Measurements from ENCODE around the gene ACY1. TPM values are rescaled to one million over a fixed set of nuclear protein-coding genes. Genes with fewer than 3 reads are reported as not detected.

Gene ACY1
- total and polyA plus RNA-seq, 4 donors: 69.5 to 274 (median 238) TPM

DNA sequence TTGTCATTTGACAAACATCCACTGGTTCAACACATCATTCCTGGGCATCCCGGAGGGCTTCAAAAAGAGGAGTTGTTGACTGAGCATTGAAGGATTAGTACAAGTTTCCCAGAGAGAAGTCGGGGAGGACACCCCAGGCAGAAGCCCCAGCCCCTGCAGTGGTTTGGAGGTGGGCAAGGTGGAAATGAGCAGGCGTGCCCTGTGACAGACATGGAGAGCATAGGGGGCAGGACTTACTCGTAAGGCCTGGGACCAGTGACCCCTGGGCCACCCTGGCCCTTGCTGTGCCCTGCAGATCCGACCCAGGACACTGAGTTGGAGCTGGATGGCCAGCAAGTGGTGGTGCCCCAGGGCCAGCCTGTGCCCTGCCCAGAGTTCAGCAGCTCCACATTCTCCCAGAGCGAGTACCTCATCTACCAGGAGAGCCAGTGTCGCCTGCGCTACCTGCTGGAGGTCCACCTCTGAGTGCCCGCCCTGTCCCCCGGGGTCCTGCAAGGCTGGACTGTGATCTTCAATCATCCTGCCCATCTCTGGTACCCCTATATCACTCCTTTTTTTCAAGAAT lies 35.2 kb upstream of the ACY1 start:
- no peak for DNase-seq (ENCODE audit: low spot score)

DNA sequence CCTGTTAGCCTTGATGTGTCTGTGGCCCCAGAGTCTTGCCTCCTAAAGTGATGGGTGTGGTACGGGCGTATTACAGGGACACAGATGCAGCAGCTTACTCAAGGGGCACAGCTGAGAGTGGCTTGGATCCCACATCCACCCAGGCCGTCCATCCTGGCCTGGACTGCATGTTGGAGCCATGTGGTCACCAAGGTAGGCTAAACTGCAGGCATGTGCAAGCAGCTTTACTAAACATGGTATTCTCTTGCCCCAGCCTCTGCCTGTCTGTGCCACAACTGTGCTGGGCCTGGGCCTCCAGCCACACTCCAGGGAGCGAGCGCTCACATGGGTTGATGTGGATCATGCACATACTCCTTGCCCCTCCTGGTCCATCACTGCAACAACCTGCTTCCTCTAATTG lies 34.2 kb upstream of the ACY1 start:
- peaks cover 0 to 30% (median 18%) of the 10 kb centered on the region in 4 donors for H3K36me3 ChIP-seq (ENCODE audit: control insufficient read depth in 4 of 4, insufficient read depth in 3 of 4, low read depth in 1 of 4, low read length in 3 of 4)
- no peaks in the 10 kb centered on the region for H3K27me3 ChIP-seq (ENCODE audit: control insufficient read depth in 4 of 4, insufficient read depth in 4 of 4, low read length in 3 of 4)
- no peaks in the 10 kb centered on the region for H3K9me3 ChIP-seq (ENCODE audit: control insufficient read depth in 4 of 4, low read length in 3 of 4)
- no peak for DNase-seq (ENCODE audit: low spot score)
- 98% methylated on average over 5 of the region's 5 CpGs for WGBS
- H3K27ac ChIP-seq (ENCODE audit: low read depth in 1 of 2, low read length in 2 of 2): no peak overlapping the region
- no peaks in the 10 kb centered on the region for H3K4me1 ChIP-seq (ENCODE audit: control insufficient read depth in 4 of 4, insufficient read depth in 4 of 4, low read length in 3 of 4)
- H3K4me3 ChIP-seq (ENCODE audit: low read depth in 1 of 3, low read length in 3 of 3): no peak overlapping the region
- H3K9ac ChIP-seq (ENCODE audit: low read depth in 1 of 2, low read length in 2 of 2): no peak overlapping the region
- TF ChIP-seq RXRA (IDR thresholded peaks at IDR 0.05) (no peak), YY1 (IDR thresholded peaks at IDR 0.05) (no peak), FOXA2 (IDR thresholded peaks at IDR 0.05) (no peak), JUND (IDR thresholded peaks at IDR 0.05) (no peak), HNF4G (IDR thresholded peaks at IDR 0.05) (no peak)
- TF ChIP-seq, protein P1, sequence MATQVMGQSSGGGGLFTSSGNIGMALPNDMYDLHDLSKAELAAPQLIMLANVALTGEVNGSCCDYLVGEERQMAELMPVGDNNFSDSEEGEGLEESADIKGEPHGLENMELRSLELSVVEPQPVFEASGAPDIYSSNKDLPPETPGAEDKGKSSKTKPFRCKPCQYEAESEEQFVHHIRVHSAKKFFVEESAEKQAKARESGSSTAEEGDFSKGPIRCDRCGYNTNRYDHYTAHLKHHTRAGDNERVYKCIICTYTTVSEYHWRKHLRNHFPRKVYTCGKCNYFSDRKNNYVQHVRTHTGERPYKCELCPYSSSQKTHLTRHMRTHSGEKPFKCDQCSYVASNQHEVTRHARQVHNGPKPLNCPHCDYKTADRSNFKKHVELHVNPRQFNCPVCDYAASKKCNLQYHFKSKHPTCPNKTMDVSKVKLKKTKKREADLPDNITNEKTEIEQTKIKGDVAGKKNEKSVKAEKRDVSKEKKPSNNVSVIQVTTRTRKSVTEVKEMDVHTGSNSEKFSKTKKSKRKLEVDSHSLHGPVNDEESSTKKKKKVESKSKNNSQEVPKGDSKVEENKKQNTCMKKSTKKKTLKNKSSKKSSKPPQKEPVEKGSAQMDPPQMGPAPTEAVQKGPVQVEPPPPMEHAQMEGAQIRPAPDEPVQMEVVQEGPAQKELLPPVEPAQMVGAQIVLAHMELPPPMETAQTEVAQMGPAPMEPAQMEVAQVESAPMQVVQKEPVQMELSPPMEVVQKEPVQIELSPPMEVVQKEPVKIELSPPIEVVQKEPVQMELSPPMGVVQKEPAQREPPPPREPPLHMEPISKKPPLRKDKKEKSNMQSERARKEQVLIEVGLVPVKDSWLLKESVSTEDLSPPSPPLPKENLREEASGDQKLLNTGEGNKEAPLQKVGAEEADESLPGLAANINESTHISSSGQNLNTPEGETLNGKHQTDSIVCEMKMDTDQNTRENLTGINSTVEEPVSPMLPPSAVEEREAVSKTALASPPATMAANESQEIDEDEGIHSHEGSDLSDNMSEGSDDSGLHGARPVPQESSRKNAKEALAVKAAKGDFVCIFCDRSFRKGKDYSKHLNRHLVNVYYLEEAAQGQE (IDR thresholded peaks at IDR 0.05): no peak
- TF ChIP-seq, protein P2, sequence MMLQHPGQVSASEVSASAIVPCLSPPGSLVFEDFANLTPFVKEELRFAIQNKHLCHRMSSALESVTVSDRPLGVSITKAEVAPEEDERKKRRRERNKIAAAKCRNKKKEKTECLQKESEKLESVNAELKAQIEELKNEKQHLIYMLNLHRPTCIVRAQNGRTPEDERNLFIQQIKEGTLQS (IDR thresholded peaks at IDR 0.05): no peak
- TF ChIP-seq, protein P3, sequence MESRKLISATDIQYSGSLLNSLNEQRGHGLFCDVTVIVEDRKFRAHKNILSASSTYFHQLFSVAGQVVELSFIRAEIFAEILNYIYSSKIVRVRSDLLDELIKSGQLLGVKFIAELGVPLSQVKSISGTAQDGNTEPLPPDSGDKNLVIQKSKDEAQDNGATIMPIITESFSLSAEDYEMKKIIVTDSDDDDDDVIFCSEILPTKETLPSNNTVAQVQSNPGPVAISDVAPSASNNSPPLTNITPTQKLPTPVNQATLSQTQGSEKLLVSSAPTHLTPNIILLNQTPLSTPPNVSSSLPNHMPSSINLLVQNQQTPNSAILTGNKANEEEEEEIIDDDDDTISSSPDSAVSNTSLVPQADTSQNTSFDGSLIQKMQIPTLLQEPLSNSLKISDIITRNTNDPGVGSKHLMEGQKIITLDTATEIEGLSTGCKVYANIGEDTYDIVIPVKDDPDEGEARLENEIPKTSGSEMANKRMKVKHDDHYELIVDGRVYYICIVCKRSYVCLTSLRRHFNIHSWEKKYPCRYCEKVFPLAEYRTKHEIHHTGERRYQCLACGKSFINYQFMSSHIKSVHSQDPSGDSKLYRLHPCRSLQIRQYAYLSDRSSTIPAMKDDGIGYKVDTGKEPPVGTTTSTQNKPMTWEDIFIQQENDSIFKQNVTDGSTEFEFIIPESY (IDR thresholded peaks at IDR 0.05): no peak

More for the DNA sequence above, 35.2 kb upstream of the ACY1 start:
- TF ChIP-seq, protein P4, sequence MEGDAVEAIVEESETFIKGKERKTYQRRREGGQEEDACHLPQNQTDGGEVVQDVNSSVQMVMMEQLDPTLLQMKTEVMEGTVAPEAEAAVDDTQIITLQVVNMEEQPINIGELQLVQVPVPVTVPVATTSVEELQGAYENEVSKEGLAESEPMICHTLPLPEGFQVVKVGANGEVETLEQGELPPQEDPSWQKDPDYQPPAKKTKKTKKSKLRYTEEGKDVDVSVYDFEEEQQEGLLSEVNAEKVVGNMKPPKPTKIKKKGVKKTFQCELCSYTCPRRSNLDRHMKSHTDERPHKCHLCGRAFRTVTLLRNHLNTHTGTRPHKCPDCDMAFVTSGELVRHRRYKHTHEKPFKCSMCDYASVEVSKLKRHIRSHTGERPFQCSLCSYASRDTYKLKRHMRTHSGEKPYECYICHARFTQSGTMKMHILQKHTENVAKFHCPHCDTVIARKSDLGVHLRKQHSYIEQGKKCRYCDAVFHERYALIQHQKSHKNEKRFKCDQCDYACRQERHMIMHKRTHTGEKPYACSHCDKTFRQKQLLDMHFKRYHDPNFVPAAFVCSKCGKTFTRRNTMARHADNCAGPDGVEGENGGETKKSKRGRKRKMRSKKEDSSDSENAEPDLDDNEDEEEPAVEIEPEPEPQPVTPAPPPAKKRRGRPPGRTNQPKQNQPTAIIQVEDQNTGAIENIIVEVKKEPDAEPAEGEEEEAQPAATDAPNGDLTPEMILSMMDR (IDR thresholded peaks at IDR 0.05; ENCODE audit: low read depth, low read length, missing input control): no peak
- TF ChIP-seq RAD21 (IDR thresholded peaks at IDR 0.05) (no peak), FOXA2 (IDR thresholded peaks at IDR 0.05) (no peak), SP1 (IDR thresholded peaks at IDR 0.05) (no peak), RXRA (IDR thresholded peaks at IDR 0.05) (no peak), TAF1 (conservative IDR thresholded peaks at IDR 0.05) (no peak), GABPA (IDR thresholded peaks at IDR 0.05 in 1 of 2, conservative IDR thresholded peaks at IDR 0.05 in 1 of 2) (no peak), HNF4G (IDR thresholded peaks at IDR 0.05) (no peak)
- TF ChIP-seq, protein P5, sequence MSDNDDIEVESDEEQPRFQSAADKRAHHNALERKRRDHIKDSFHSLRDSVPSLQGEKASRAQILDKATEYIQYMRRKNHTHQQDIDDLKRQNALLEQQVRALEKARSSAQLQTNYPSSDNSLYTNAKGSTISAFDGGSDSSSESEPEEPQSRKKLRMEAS (IDR thresholded peaks at IDR 0.05): no peak
- TF ChIP-seq, protein P3 (IDR thresholded peaks at IDR 0.05): no peak
- TF ChIP-seq, protein P1 (IDR thresholded peaks at IDR 0.05): no peak
- Histone ChIP-seq H3K36me3 (ENCODE audit: control insufficient read depth in 4 of 4, insufficient read depth in 3 of 4, low read depth in 1 of 4, low read length in 3 of 4) (peaks cover 0 to 30% (median 18%) of the 10 kb centered on the region in 4 donors), H3K4me1 (ENCODE audit: control insufficient read depth in 4 of 4, insufficient read depth in 4 of 4, low read length in 3 of 4) (peaks cover 3 to 4% (median 4%) of the 10 kb centered on the region in 4 donors), H3K4me3 (ENCODE audit: low read depth in 1 of 3, low read length in 3 of 3) (no peak overlapping the region), H3K9ac (ENCODE audit: low read depth in 1 of 2, low read length in 2 of 2) (no peak overlapping the region), H3K27ac (ENCODE audit: low read depth in 1 of 2, low read length in 2 of 2) (no peak overlapping the region), H3K27me3 (ENCODE audit: control insufficient read depth in 4 of 4, insufficient read depth in 4 of 4, low read length in 3 of 4) (no peaks in the 10 kb centered on the region), H3K9me3 (ENCODE audit: control insufficient read depth in 4 of 4, low read length in 3 of 4) (no peaks in the 10 kb centered on the region)
- WGBS: 95% methylated on average over 10 of the region's 10 CpGs
